ENCODE measurements around the gene NSMCE1.

NSMCE1 gene

GRCh38 chr16:27316038-27316680 lies 47.6 kb upstream of the NSMCE1 start:
- Histone ChIP-seq H3K4me1 (ENCODE audit: insufficient read depth, low read length) (peaks cover 56% of the 10 kb centered on the region), H4K20me1 (ENCODE audit: insufficient read depth, low read length) (peaks cover 29% of the 10 kb centered on the region), H3K4me2 (ENCODE audit: insufficient read depth, low read length) (peak overlapping the region; percentile 96), H2AFZ (ENCODE audit: low read depth, low read length) (no peak overlapping the region), H3K79me2 (ENCODE audit: insufficient read depth, low read length) (peaks cover 71% of the 10 kb centered on the region), H3K9me3 (ENCODE audit: insufficient read depth, low read length, severe bottlenecking) (no peaks in the 10 kb centered on the region), H3K36me3 (ENCODE audit: insufficient read depth, low read length) (peaks cover 7% of the 10 kb centered on the region; the same call in 1 of the 2 replicates), H3K9ac (ENCODE audit: low read depth, low read length) (peak overlapping the region; percentile 99; the same call in 1 of the 2 replicates), H3K4me3 (ENCODE audit: low read depth in 1 of 2, low read length in 2 of 2) (peak overlapping the region in 1 of 2 experiments; percentile 86; a peak in 2 of 4 replicates), H3K27ac (ENCODE audit: low read length) (peak overlapping the region; percentile 13; the same call in 1 of the 2 replicates), H3K27me3 (ENCODE audit: insufficient read depth, low read length, poor library complexity) (no peaks in the 10 kb centered on the region)
- ATAC-seq (ENCODE audit: insufficient read depth, low read depth) (no peak), DNase-seq (no peak)
- TF ChIP-seq CTCF (IDR thresholded peaks at IDR 0.05; ENCODE audit: borderline replicate concordance, extremely low read depth, low read length, poor library complexity, severe bottlenecking), result no peak

- Histone ChIP-seq H3K79me2 (ENCODE audit: insufficient read depth, low read length) (peaks cover 67% of the 10 kb centered on the region), H3K27ac (ENCODE audit: low read length) (peak overlapping the region; percentile 65), H3K4me2 (ENCODE audit: insufficient read depth, low read length) (peak overlapping the region; percentile 96), H4K20me1 (ENCODE audit: insufficient read depth, low read length) (peaks cover 29% of the 10 kb centered on the region), H3K9ac (ENCODE audit: low read depth, low read length) (peak overlapping the region; percentile 99), H2AFZ (ENCODE audit: low read depth, low read length) (no peak overlapping the region), H3K9me3 (ENCODE audit: insufficient read depth, low read length, severe bottlenecking) (no peaks in the 10 kb centered on the region), H3K27me3 (ENCODE audit: insufficient read depth, low read length, poor library complexity) (no peaks in the 10 kb centered on the region), H3K4me1 (ENCODE audit: insufficient read depth, low read length) (peaks cover 56% of the 10 kb centered on the region), H3K4me3 (ENCODE audit: low read depth in 1 of 2, low read length in 2 of 2) (peak overlapping the region; percentile 13 to 86; a peak in 3 of 4 replicates), H3K36me3 (ENCODE audit: insufficient read depth, low read length) (peaks cover 7% of the 10 kb centered on the region; the same call in 1 of the 2 replicates)
- peak; percentile 17 for TF ChIP-seq CTCF (IDR thresholded peaks at IDR 0.05; ENCODE audit: borderline replicate concordance, extremely low read depth, low read length, poor library complexity, severe bottlenecking)
- TF ChIP-seq EZH2 (IDR thresholded peaks at IDR 0.05; ENCODE audit: borderline replicate concordance, low read depth, low read length, severe bottlenecking), result no peak
- ATAC-seq (ENCODE audit: insufficient read depth, low read depth) (no peak), DNase-seq (peak; percentile 30)
Observed at GRCh38 chr16:27315333-27316037, 46.9 kb upstream of the NSMCE1 start.

GRCh38 chr16:27314986-27315332 lies 46.4 kb upstream of the NSMCE1 start:
- Histone ChIP-seq H3K4me1 (ENCODE audit: insufficient read depth, low read length) (peaks cover 56% of the 10 kb centered on the region), H3K4me3 (ENCODE audit: low read depth in 1 of 2, low read length in 2 of 2) (peak overlapping the region; percentile 13 to 86; a peak in 3 of 4 replicates), H3K79me2 (ENCODE audit: insufficient read depth, low read length) (peaks cover 62% of the 10 kb centered on the region), H3K27me3 (ENCODE audit: insufficient read depth, low read length, poor library complexity) (no peaks in the 10 kb centered on the region), H3K4me2 (ENCODE audit: insufficient read depth, low read length) (peak overlapping the region; percentile 96), H3K9ac (ENCODE audit: low read depth, low read length) (peak overlapping the region; percentile 99), H3K36me3 (ENCODE audit: insufficient read depth, low read length) (peaks cover 7% of the 10 kb centered on the region; the same call in 1 of the 2 replicates), H2AFZ (ENCODE audit: low read depth, low read length) (no peak overlapping the region), H4K20me1 (ENCODE audit: insufficient read depth, low read length) (peaks cover 29% of the 10 kb centered on the region), H3K9me3 (ENCODE audit: insufficient read depth, low read length, severe bottlenecking) (no peaks in the 10 kb centered on the region), H3K27ac (ENCODE audit: low read length) (peak overlapping the region; percentile 65)
- TF ChIP-seq EZH2 (IDR thresholded peaks at IDR 0.05; ENCODE audit: borderline replicate concordance, low read depth, low read length, severe bottlenecking), result no peak
- no peak for TF ChIP-seq CTCF (IDR thresholded peaks at IDR 0.05; ENCODE audit: borderline replicate concordance, extremely low read depth, low read length, poor library complexity, severe bottlenecking)
- DNase-seq (no peak), ATAC-seq (ENCODE audit: insufficient read depth, low read depth) (no peak)
